KOPT-K1 (cell line): ENCODE measurements around the gene FARP2.

ENCODE experiments used
- H3K27ac ChIP-seq: fragments of 200-600 bp; sonication (generic); 2 replicates; pipeline ENCODE4 v1.5.1; 2016; ENCODE audit warnings: antibody characterized with exemption, mild to moderate bottlenecking, low read depth, low read length; ENCODE audit not compliant: poor library complexity, severe bottlenecking
- H3K36me3 ChIP-seq: fragments of 200-600 bp; sonication (generic); 2 replicates; pipeline ENCODE4 v1.5.1; 2017; ENCODE audit warnings: antibody characterized with exemption, mild to moderate bottlenecking, low read length, moderate library complexity; ENCODE audit not compliant: insufficient read depth
- H3K9me3 ChIP-seq: fragments of 200-600 bp; sonication (generic); 2 replicates; pipeline ENCODE4 v1.5.1; 2017; ENCODE audit warnings: antibody characterized with exemption, low read length, mild to moderate bottlenecking; ENCODE audit not compliant: insufficient read depth, poor library complexity, severe bottlenecking

Gene FARP2

GRCh38 chr2:241489733-241490680, 133.9 kb downstream of the FARP2 start:
- Histone ChIP-seq H3K27ac (no peak overlapping the region), H3K9me3 (no peaks in the 10 kb centered on the region), H3K36me3 (peaks cover 27% of the 10 kb centered on the region)

- Histone ChIP-seq H3K9me3 (no peaks in the 10 kb centered on the region), H3K36me3 (peaks cover 37% of the 10 kb centered on the region), H3K27ac (no peak overlapping the region)
Observed at GRCh38 chr2:241490825-241491506, 134.9 kb downstream of the FARP2 start.

- Histone ChIP-seq H3K27ac (no peak overlapping the region), H3K9me3 (no peaks in the 10 kb centered on the region), H3K36me3 (peaks cover 44% of the 10 kb centered on the region)
Observed at GRCh38 chr2:241491549-241492173, 135.6 kb downstream of the FARP2 start.

GRCh38 chr2:241492174-241492565, 136.1 kb downstream of the FARP2 start:
- H3K36me3 ChIP-seq: peaks cover 49% of the 10 kb centered on the region
- H3K27ac ChIP-seq: no peak overlapping the region
- H3K9me3 ChIP-seq: no peaks in the 10 kb centered on the region

- Histone ChIP-seq H3K36me3 (peaks cover 58% of the 10 kb centered on the region), H3K9me3 (no peaks in the 10 kb centered on the region), H3K27ac (no peak overlapping the region)
Observed at GRCh38 chr2:241493092-241493491, 137.0 kb downstream of the FARP2 start.

GRCh38 chr2:241494311-241494908, 138.3 kb downstream of the FARP2 start:
- H3K27ac ChIP-seq: no peak overlapping the region
- H3K36me3 ChIP-seq: peaks cover 71% of the 10 kb centered on the region
- no peaks in the 10 kb centered on the region for H3K9me3 ChIP-seq

- Histone ChIP-seq H3K9me3 (no peaks in the 10 kb centered on the region), H3K27ac (no peak overlapping the region), H3K36me3 (peaks cover 81% of the 10 kb centered on the region)
Observed at GRCh38 chr2:241495172-241496002, 139.3 kb downstream of the FARP2 start.

GRCh38 chr2:241496003-241496707, 140.1 kb downstream of the FARP2 start:
- Histone ChIP-seq H3K27ac (no peak overlapping the region), H3K36me3 (peaks cover 88% of the 10 kb centered on the region), H3K9me3 (no peaks in the 10 kb centered on the region)

GRCh38 chr2:241496904-241497877, 141.1 kb downstream of the FARP2 start:
- H3K27ac ChIP-seq: no peak overlapping the region
- H3K9me3 ChIP-seq: no peaks in the 10 kb centered on the region
- H3K36me3 ChIP-seq: peaks cover 93% of the 10 kb centered on the region

- Histone ChIP-seq H3K9me3 (no peaks in the 10 kb centered on the region), H3K36me3 (peaks cover 81% of the 10 kb centered on the region), H3K27ac (no peak overlapping the region)
Observed at GRCh38 chr2:241498115-241499070, 142.3 kb downstream of the FARP2 start.

GRCh38 chr2:241499146-241499965, 143.3 kb downstream of the FARP2 start:
- Histone ChIP-seq H3K9me3 (no peaks in the 10 kb centered on the region), H3K36me3 (peaks cover 79% of the 10 kb centered on the region), H3K27ac (no peak overlapping the region)
